Kidney (tissue), 14 donors: ENCODE data around the gene TVP23A. TPM values are rescaled to one million over a fixed set of nuclear protein-coding genes. Genes with fewer than 3 reads are reported as not detected.

Source experiments
- DNase-seq, 5 donors: peaks; one replicate each; pipeline ENCODE4 v3.0.0-alpha.2; 2013 to 2020
- FAIRE-seq: peaks from 2 replicates; lab custom pipeline; 2012; peaks lifted over from hg19 to GRCh38; lab: Jason Lieb, UNC
- H3K27ac ChIP-seq, 2 donors: one replicate each; pipeline ENCODE4 v1.7.0; 2013; ENCODE audit warnings: low read depth in 2 of 2, low read length in 2 of 2, inconsistent platforms in 1 of 2
- H3K27me3 ChIP-seq: one replicate; pipeline ENCODE4 v1.7.1; 2013; ENCODE audit warnings: low read length, inconsistent platforms; ENCODE audit not compliant: control insufficient read depth, insufficient read depth
- H3K36me3 ChIP-seq, 3 donors: one replicate each; pipeline versions ENCODE4 v1.7.0 to v1.7.1; 2013; ENCODE audit warnings: low read length in 3 of 3, control low read depth in 1 of 3, inconsistent platforms in 1 of 3; ENCODE audit not compliant: insufficient read depth in 3 of 3, control insufficient read depth in 2 of 3
- H3K4me1 ChIP-seq, 3 donors: one replicate each; pipeline versions ENCODE4 v1.7.0 to v1.7.1; 2013; ENCODE audit warnings: low read length in 3 of 3, inconsistent platforms in 1 of 3, low read depth in 1 of 3; ENCODE audit not compliant: control insufficient read depth in 2 of 3, insufficient read depth in 2 of 3
- H3K4me3 ChIP-seq, 3 donors: one replicate each; pipeline versions ENCODE4 v1.7.0 to v1.8.1; 2013; ENCODE audit warnings: low read length in 3 of 3, control low read depth in 1 of 3, inconsistent platforms in 1 of 3
- H3K9ac ChIP-seq, 3 donors: one replicate each; pipeline versions ENCODE4 v1.7.0 to v1.7.1; 2013; ENCODE audit warnings: low read length in 3 of 3, control low read depth in 1 of 3, inconsistent platforms in 1 of 3
- H3K9me3 ChIP-seq, 3 donors: one replicate each; pipeline versions ENCODE4 v1.7.0 to v1.7.1; 2013; ENCODE audit warnings: low read length in 3 of 3, control low read depth in 1 of 3, inconsistent platforms in 1 of 3; ENCODE audit not compliant: control insufficient read depth in 2 of 3, insufficient read depth in 1 of 3
- intact Hi-C: fragments of 100-400 bp; cut with DNase I; formaldehyde crosslinking; loops from one replicate; pipeline ENCODE4 v1.11.1; 2022
- polyA plus RNA-seq: library from polyadenylated mRNA; stranded (reverse); fragments of 350-450 nt; fragmentation: Illumina TruSeq; extraction: RNeasy Lipid Tissue Mini Kit (QIAGEN cat#74804); gene quantifications from one replicate; pipeline ENCODE4 v1.2.3, GENCODE V29; 2014; ENCODE audit warnings: low read depth, low replicate concordance; ENCODE audit not compliant: insufficient read depth
- total RNA-seq: library from RNA; stranded (reverse); fragmentation: NEBNext Ultra II Directional; extraction: Animal tissue kit (Norgen Biotek cat#: 25700); gene quantifications from one replicate; pipeline ENCODE4 v1.2.1, GENCODE V29; 2021
- TF ChIP-seq, protein P1 (sequence below): IDR thresholded peaks from 3 replicates; pipeline ENCODE4 v1.5.1; 2012; ENCODE audit warnings: mild to moderate bottlenecking, moderate library complexity, borderline replicate concordance; ENCODE audit not compliant: insufficient read depth; ENCODE audit errors: extremely low read depth
- donor health status: control.
- donor health status: control.
- donor health status: control.
- donor health status: control.
- donor health status: control.
- donor health status: DM: yes; HTN: yes; CAD: no.
- donor health status: Normal renal cell carcinoma (clear cell type).

The TVP23A gene
- total and polyA plus RNA-seq, 2 donors from 2014 or later = 0.19 TPM; not detected in 1

DNA sequence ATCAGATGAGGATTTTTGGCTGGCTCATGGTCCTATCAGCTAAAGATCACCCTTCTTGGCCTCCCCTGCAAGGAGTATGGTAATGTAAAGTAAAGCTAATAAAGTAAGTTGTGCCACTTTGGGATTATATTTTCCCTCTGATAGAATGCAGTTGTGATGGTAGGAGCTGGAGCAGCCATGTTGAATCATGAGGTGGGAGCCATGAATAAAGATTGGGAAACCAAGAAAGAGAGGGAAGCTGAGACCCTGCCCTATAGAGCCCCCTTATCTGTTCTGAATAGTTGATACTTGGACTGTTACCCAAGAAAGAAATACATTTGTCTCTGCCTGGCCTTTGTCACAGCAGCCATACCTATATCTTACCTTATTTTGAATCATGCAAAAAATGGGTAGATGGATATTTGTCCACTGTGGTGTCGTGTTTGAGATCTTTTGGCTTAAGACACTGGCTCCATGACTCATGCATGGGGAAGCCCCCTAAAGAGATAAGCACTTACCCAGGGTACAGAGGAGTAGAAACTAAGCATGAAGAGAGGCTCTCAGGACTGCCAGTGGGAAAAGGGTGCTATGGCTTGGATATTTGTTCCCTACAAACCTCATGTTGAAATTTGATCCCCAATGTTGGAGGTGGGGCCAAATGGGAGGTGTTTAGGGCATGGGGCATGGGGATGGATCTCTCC, 17.7 kb upstream of the TVP23A start:
- DNase-seq = no peak
- no peak for FAIRE-seq
- Histone ChIP-seq H3K4me1 (no peaks in the 10 kb centered on the region), H3K9me3 (no peaks in the 10 kb centered on the region), H3K9ac (no peak overlapping the region), H3K27me3 (no peaks in the 10 kb centered on the region), H3K4me3 (no peak overlapping the region), H3K27ac (no peak overlapping the region), H3K36me3 (no peaks in the 10 kb centered on the region)
- TF ChIP-seq, protein P1, sequence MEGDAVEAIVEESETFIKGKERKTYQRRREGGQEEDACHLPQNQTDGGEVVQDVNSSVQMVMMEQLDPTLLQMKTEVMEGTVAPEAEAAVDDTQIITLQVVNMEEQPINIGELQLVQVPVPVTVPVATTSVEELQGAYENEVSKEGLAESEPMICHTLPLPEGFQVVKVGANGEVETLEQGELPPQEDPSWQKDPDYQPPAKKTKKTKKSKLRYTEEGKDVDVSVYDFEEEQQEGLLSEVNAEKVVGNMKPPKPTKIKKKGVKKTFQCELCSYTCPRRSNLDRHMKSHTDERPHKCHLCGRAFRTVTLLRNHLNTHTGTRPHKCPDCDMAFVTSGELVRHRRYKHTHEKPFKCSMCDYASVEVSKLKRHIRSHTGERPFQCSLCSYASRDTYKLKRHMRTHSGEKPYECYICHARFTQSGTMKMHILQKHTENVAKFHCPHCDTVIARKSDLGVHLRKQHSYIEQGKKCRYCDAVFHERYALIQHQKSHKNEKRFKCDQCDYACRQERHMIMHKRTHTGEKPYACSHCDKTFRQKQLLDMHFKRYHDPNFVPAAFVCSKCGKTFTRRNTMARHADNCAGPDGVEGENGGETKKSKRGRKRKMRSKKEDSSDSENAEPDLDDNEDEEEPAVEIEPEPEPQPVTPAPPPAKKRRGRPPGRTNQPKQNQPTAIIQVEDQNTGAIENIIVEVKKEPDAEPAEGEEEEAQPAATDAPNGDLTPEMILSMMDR = no peak
- intact Hi-C loops = no loop called here

DNA sequence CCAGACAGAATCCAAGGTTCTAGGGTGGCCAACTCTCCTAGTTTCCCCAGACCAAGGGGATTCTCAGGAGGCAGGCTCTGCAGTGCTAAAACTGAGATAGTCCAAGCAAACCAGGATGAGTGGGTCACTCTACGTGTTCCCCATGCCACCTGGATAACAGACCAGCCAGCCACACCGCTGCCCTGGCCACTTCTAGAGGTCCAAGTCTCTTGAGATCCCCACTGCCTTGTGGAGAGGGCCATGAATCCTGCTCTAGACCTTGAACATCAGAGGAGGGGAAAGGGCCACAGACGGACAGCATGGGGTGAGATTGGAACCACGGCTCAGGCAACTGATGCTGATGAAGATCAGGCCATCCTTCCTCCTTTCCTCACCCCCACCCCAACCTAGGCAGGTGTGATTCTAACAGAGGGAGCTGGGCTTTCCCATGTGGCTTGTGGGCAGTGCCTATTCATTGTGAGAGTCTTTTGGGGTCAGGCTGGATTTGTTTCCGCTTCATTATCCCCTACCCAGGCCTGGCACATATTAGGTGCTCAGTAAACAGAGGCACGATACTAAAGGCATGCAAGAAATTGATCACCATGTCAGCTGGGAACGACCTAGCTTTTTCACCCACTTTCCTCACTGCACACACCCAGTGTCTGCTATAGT, 16.8 kb upstream of the TVP23A start:
- H3K27ac ChIP-seq = no peak overlapping the region
- no peaks in the 10 kb centered on the region for H3K9me3 ChIP-seq
- TF ChIP-seq, protein P1 = no peak
- intact Hi-C loops = no loop called here
- DNase-seq (no peak), FAIRE-seq (no peak)
- H3K4me1 ChIP-seq = no peaks in the 10 kb centered on the region
- H3K9ac ChIP-seq = no peak overlapping the region
- H3K4me3 ChIP-seq = no peak overlapping the region
- no peaks in the 10 kb centered on the region for H3K27me3 ChIP-seq
- H3K36me3 ChIP-seq = no peaks in the 10 kb centered on the region

DNA sequence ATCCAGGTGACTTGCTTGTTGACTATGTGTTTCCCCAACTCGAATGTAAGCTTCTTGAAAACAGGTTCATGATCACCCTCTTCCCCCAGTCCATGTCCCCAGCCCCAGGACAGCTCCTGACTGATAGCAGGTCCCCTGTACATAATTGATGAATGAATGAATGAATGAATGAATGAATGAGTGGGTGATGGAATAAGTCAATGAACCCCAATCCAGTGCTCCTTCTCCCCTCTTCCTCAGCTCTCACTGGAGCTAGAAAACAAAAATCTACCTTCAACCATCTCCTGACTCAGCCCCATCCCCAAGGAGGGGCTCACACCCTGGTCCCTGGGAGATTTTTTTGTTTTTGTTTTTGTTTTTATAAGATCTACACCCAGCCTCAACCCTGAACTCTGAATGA, 16.2 kb upstream of the TVP23A start:
- TF ChIP-seq, protein P1 = no peak
- DNase-seq = no peak
- Histone ChIP-seq H3K9me3 (no peaks in the 10 kb centered on the region), H3K9ac (no peak overlapping the region), H3K36me3 (no peaks in the 10 kb centered on the region), H3K4me3 (no peak overlapping the region), H3K4me1 (peaks cover 0 to 2% (median 0%) of the 10 kb centered on the region in 3 donors), H3K27me3 (no peaks in the 10 kb centered on the region), H3K27ac (no peak overlapping the region)
- no peak for FAIRE-seq
- intact Hi-C loops = no loop called here
